HG03521 (cell line): ENCODE data around the gene RSRC1.

Source experiments
- ATAC-seq: cut with Tn5 transposase; IDR thresholded peaks from one replicate; pipeline ENCODE4 v1.9.1; 2021; ENCODE audit warnings: mild to moderate bottlenecking, moderate library complexity; ENCODE audit not compliant: unreplicated experiment

RSRC1 gene

DNA sequence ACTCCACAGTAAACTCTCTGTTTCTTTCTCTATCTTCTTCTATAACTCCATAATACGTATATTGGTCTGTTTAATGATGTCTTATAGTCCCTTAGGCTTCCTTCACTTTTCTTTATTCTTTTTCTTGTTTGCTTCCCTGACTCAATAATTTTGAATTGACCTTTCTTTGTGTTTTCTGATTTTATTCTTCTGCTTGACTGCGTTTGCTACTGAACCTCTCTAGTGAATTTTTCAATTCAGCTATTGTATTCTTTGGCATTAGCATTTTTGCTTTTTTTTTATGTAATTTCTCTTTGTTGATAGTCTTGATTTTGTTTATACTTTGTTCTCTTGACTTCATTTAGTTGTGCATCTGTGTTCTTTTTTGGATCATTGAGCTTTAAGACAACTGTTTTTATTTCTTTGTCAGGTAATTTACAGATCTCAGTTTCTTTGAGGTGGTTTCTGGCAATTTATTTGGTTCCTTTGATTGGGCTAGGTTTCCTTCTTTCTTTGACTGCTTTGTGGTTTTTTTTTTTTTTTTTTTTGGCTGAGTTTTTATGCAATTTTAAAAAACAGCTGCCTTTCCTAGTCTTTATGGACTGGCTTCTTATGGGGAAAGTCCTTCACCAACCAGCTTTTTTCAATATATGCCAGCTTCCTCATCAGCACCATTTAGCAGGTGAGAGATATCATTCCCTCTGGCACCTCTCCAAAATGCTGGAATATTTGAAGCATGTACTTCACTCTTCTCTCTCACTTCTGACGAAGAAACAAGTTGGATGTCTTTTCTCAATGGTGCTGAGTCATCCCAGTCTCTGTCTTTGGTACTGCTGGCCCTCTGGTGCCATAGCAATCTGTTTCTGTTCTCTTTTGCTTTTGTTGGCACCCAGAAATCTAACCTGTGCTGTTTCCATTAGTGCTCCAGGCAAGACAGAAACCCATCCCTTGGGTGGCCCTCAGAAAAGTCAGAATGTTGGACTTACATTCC, 17.6 kb downstream of the RSRC1 start:
- no peak for ATAC-seq

DNA sequence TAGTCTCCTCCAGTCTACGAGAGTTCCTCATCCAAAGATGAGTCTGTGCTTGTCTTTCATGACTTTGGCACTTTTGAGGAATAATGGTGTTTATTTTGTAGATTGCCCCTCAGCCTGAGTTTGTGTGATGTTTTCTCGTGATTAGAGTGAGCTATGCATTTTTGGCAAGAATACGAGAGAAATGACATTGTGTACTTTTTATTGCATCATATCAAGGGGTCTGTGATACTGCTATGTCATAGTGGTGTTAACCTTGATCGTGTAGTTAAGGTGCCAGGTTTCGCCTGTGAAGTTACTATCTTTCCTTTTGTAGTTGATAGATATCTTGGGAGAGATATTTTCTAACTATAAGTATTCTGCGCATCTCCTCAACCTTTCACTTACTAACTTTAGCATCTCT, 18.9 kb downstream of the RSRC1 start:
- ATAC-seq: no peak

DNA sequence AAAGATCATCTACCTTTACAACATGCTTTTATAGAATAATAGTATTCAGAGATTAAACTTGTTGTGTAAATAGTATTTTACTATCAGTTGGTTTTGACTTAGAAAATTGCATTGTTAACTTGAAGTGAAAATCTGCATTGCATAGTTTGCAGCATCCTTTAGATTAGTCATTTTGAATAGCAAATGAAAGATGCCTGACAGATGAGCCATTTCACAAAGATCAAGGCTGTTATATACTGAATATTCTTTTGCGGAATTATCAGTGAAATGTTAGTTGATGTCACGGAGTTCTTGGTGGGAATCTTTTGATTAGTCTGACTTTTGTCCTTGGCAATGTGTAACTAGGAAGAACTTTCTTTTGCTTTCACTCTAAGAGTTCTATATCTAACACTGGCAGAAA, 24.5 kb downstream of the RSRC1 start:
- ATAC-seq: no peak

DNA sequence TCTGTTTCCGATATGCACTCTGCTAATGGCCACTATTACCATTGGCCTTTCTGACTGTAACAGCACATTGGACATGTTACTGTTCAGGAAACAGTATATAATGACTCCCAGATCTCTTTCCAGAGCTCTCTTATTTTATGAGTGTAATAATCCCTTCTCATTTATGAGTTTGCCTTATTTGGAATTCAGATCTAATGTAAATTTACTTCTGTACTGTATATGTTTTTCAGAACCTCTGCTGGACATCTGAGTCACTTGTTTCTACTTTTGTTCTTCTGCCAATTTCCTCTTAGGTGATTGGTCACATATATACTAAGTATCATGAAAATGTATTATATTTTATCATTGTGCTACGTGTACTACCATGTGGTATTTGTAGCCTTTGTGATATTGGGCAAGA, 30.5 kb downstream of the RSRC1 start:
- ATAC-seq: no peak

- no peak for ATAC-seq
Observed at GRCh38 chr3:158148218-158148617, 38.3 kb downstream of the RSRC1 start.

DNA sequence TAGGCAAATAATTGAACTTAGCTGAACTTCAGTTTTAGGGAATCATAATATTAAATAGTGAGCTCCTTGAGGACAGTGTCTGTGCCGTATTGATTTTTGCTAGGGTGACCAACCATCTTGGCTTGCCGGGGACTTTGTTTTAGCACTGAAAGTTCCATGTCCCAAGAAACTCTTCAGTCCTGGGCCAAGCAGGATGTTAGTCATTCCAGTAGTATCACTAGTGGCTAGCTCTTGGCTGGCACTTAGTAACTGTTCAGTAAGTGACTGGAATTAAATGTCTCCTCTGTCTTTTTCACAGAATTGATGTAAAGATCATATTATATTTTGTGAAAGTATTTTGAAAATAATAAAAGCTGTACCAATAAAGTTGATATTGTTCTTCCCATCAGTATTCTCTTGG, 42.3 kb downstream of the RSRC1 start:
- peak; percentile 50 for ATAC-seq

- no peak for ATAC-seq
Observed at GRCh38 chr3:158158969-158159368, 49.1 kb downstream of the RSRC1 start.

DNA sequence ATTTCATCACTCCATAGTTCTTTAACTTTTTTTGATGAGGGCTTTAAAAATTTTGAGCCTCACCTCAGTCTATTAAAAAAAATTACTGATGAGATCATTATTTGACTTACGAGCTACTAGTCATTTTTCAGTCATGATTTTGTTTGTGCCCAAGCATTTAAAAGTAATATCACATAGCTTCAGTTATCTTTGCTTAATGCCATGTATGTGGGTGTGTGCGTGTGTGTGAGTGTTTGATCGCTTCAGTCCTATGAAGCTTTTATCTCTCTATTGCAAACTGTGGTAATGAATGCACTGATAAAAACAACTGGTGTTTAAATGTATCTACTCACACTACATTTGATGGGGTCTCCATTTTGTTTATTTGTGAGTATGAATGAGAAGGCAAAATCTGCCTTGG, 49.8 kb downstream of the RSRC1 start:
- no peak for ATAC-seq

DNA sequence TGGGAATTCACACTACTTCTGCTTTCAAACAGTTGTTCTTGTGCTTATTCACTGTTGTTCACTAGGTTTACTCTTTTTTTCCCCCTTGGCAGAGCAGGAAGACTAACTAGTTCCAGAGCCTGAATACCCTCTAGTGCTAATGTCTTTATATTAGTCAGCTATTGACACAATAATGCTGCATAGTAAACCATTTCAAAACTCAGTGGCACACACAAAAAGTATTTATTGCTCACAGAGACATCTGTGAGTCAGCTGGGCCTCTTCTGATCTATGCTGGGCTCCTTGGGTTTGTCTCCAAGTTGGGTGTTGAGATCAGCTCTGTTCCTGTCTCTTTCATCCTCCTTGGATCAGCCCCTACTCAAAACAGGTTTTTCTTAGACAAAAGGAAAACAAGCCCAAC, 51.1 kb downstream of the RSRC1 start:
- ATAC-seq: no peak

- no peak for ATAC-seq
Observed at GRCh38 chr3:158165141-158165655, 55.3 kb downstream of the RSRC1 start.

DNA sequence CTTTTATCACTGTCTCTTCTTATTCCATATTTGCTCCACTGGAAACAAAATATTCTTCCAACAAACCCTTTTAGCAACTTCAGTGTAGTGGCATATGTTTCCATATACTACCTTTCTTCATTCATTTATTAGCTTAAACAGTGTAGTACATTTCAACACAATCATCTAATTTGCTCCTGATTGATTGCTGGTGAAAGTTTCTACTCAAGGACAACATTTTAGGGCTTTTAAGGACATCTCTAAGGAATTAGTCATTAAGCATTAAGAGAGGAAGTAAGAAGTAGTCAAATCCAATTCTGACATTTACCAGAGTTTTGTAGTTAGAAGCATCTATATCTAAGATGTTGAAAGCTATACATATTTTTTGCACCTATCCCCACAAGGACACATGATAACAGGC, 55.8 kb downstream of the RSRC1 start:
- ATAC-seq: no peak

- ATAC-seq: no peak
Observed at GRCh38 chr3:158166223-158166622, 56.3 kb downstream of the RSRC1 start.

DNA sequence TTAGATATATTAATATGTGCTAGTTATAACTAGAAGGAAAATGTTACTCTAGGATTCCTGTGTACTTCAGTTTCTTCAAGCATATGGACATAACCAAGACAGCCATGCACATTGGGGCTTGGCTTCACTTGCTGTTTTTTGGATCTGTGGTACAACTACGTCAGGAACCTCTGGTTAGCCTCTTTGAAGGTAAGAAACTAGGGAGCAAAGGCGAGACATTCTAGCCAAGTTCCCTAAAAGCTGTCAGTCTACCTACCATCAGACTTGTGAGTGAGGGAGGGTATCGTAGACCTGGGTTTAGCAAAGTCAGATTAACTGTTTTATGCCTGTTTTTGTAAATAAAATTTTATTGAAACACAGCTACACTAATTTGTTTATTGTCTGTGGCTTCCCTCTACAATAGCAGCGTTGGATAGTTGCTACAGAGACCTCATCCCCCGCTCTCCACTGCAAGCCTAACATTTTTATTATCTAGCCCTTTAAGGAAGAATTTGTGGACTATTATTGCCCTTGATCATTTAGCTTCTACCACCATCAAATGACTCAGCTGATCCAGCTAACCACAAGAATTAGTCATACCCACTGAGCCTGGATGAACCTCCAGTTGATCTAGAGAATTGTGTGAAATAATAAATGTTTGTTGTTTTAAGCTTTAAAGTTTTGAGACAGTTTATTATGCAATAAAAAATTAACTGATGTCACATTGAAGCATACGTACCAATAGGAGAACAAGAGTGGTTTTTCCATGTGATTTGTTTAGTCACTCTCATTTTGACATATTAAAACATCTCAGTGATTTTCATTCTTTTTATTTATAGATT, 58.1 kb downstream of the RSRC1 start:
- ATAC-seq: no peak

GRCh38 chr3:158169091-158169491, 59.2 kb downstream of the RSRC1 start:
- no peak for ATAC-seq

GRCh38 chr3:158181096-158181495, 71.2 kb downstream of the RSRC1 start:
- no peak for ATAC-seq

GRCh38 chr3:158185711-158186110, 75.8 kb downstream of the RSRC1 start:
- ATAC-seq: no peak

- ATAC-seq: no peak
Observed at GRCh38 chr3:158200955-158201354, 91.1 kb downstream of the RSRC1 start.

- ATAC-seq: no peak
Observed at GRCh38 chr3:158205324-158205723, 95.4 kb downstream of the RSRC1 start.

DNA sequence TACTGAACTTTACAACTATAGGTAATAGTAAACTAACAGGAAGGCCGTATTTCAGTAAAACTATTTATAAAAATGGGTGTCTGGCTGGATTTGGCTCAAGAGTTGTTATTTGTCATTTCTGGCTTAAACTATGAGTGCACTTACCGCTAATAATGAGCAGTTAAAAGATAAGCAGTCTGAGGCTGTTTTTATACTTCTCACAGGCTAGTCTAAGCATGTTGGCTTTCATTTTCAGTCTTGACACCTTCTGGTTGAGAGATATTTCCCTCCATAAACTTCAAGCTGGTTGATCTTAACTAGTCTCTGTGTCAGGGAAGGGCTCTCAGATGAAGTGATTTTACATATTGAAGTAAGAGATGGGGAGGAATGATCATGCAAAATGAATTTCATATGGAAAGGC, 96.1 kb downstream of the RSRC1 start:
- no peak for ATAC-seq

- ATAC-seq: no peak
Observed at GRCh38 chr3:158210067-158210466, 100.2 kb downstream of the RSRC1 start.

- no peak for ATAC-seq
Observed at GRCh38 chr3:158213461-158213860, 103.6 kb downstream of the RSRC1 start.

- no peak for ATAC-seq
Observed at GRCh38 chr3:158217992-158218391, 108.1 kb downstream of the RSRC1 start.
